ENCODE data around the gene AKR1E2.

AKR1E2 gene

DNA sequence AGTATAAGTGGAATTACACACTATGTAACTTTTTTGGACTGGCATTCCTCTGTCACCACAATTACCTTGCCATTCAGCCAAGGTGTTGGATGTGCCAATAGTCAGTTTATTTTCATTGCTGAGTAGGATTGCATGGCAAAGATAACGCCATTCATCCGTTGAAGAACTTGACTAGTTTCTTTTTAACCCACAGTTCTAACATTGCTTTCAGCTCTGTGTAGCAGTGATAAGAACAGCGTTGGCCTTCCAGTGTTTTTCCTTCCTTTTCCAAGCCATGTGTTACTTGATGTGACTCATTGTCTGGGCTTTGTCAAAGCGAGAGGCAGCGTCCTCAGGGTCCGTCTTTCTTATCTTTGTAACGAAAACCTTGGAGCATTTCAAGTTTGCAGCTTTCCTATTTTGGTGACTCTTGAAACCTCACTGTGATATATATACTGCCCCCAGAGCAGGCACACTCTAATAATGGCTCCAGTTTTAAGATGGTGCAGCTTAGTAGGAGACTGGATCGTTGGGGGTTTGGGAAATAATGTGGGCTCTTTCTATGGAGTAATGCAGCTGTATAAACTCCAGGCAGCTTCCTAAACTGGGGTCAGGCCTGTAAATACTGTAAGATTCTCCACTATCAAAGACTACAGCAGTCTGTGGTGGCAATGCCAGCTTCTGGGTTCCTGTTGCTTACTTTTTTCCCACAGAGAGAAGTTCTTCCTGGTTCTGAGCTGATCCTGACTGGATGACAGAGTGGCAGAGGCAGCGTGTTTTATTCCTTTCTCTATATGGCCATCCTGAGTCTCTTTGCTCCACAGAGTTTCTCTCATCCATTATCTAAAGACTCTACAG, 41.7 kb downstream of the AKR1E2 start:
- ChIA-PET CTCF (interaction anchor here (3.7 kb wide), 1 partner anchor 17 kb away, joined by 27 read pairs; no protein-coding TSS in a partner anchor), POLR2A (no interaction called here)
- DNase-seq (ENCODE audit: low read depth, low spot score): no peak
- no peak overlapping the region for H3K4me3 ChIP-seq (ENCODE audit: low read depth, low read length)
- no peak for TF ChIP-seq CTCF (IDR thresholded peaks at IDR 0.05; ENCODE audit: insufficient read depth, low read length, missing control alignments)

DNA sequence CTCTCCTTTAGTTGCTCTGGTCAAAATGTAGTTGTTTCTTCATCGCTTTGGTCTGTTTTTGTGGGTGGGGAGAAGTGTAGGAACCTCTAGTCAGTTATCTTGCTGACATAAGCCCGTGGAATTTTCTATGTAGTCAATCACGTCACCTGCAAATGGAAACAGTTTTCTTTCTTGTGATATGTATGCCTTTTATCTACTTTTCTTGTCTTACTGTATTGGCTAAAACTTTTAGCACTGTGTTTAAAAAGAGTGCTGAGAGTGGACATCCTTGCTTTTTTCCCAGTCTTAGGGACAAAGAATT, 42.3 kb downstream of the AKR1E2 start:
- ChIA-PET POLR2A (no interaction called here), CTCF (interaction anchor here (3.7 kb wide), 1 partner anchor 18 kb away, joined by 27 read pairs; no protein-coding TSS in a partner anchor)
- no peak for DNase-seq (ENCODE audit: low read depth, low spot score)
- no peak overlapping the region for H3K4me3 ChIP-seq (ENCODE audit: low read depth, low read length)
- no peak for TF ChIP-seq CTCF (IDR thresholded peaks at IDR 0.05; ENCODE audit: insufficient read depth, low read length, missing control alignments)

DNA sequence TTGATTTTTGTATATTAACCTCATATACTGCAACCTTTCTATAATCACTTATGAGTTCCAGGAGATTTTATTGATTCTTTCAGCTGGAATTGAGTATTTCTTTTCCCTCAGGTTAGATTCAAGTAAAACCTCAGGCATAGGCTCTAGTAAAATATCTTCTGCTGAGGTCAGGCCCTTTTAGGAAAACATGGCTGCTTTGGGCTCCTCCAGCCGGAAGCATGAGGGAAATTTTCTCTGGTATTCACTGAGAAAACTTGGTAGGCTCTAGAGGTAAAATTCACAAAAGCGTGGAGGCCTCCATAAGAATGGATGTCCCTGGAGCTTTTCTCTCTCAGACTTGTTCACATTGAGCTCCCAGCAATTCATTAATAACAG, 56.7 kb downstream of the AKR1E2 start:
- no peak for TF ChIP-seq CTCF (IDR thresholded peaks at IDR 0.05; ENCODE audit: insufficient read depth, low read length, missing control alignments)
- no peak overlapping the region for H3K4me3 ChIP-seq (ENCODE audit: low read depth, low read length)
- DNase-seq (ENCODE audit: low read depth, low spot score): no peak
- ChIA-PET POLR2A (no interaction called here), CTCF (no interaction called here)

DNA sequence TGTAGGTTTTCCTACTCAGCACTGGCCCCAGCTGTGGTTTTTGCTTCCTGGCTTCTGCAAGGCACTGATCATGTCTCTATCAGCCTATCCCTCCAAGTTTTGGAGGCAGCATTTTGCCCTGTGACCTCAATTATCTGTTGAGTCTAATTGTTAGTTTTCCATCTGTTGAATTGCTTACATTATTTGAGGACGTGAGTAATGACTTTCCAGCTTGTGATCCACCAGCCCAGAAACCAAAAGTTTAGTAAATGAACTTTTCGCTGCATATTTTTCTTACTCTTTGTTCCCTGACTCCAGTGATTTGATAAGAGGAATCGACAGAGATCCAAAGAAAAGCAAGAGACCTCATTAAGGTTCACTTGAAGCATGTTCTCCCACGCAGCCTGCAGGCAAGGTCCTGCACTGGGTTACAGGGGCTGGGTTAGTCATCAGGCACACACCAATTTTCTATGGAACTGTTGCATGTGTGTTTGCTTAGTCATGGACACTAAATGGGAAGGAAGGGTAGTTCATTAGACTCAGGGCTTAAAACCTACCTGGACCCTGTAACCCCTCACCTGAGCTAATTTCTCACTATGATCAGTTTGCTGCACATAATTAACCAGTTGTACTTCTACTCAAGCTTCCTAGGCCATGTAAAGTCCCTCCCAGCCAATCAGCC, 57.2 kb downstream of the AKR1E2 start:
- ChIA-PET POLR2A (no interaction called here), CTCF (interaction anchor here (0.6 to 1.0 kb wide), 2 partner anchors 34 to 614 kb away, joined by 3 read pairs; no protein-coding TSS in a partner anchor)
- no peak for TF ChIP-seq CTCF (IDR thresholded peaks at IDR 0.05; ENCODE audit: insufficient read depth, low read length, missing control alignments)
- no peak for DNase-seq (ENCODE audit: low read depth, low spot score)
- no peak overlapping the region for H3K4me3 ChIP-seq (ENCODE audit: low read depth, low read length)

GRCh38 chr10:4885162-4885561, 59.2 kb downstream of the AKR1E2 start:
- ChIA-PET POLR2A (no interaction called here), CTCF (interaction anchor here (1.5 kb wide), 1 partner anchor 35 kb away, joined by 4 read pairs; no protein-coding TSS in a partner anchor)
- no peak for DNase-seq (ENCODE audit: low read depth, low spot score)
- TF ChIP-seq CTCF (IDR thresholded peaks at IDR 0.05; ENCODE audit: insufficient read depth, low read length, missing control alignments): no peak
- no peak overlapping the region for H3K4me3 ChIP-seq (ENCODE audit: low read depth, low read length)

DNA sequence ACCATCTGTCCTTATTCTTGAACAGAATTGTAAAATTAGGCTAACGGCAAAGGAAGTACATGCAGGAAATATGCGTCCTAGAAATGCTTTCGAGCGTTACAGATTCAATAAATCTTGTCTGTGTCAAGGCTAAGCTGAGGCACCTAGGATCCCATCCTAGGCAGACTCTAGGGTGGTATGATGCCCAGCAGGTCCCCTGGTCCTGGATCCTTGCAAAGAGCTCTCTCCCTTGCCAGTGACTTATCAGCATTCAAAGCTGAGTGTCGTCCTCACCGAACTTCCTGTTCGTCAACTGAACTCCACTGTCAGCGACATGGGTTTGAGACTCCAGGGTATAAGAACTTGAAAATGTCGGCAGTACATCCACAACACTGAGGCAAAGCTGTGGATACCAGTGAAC, 61.5 kb downstream of the AKR1E2 start:
- no peak for DNase-seq (ENCODE audit: low read depth, low spot score)
- CTCF ChIA-PET: interaction anchor here (1.3 kb wide), 1 partner anchor 38 kb away, joined by 6 read pairs; no protein-coding TSS in a partner anchor
- TF ChIP-seq CTCF (IDR thresholded peaks at IDR 0.05; ENCODE audit: insufficient read depth, low read length, missing control alignments): no peak
- H3K4me3 ChIP-seq (ENCODE audit: low read depth, low read length): no peak overlapping the region
- POLR2A ChIA-PET: no interaction called here
